ENCODE results near the gene ATP13A5.

ATP13A5 gene

GRCh38 chr3:193269343-193270028 lies 109.1 kb downstream of the ATP13A5 start:
- no peak for DNase-seq

- no peak for DNase-seq
Measured at GRCh38 chr3:193262707-193263106, 115.8 kb downstream of the ATP13A5 start.

GRCh38 chr3:193261970-193262369 lies 116.6 kb downstream of the ATP13A5 start:
- no peak for DNase-seq

GRCh38 chr3:193253986-193254660 lies 124.4 kb downstream of the ATP13A5 start:
- no peak for DNase-seq

- no peak for DNase-seq
Measured at GRCh38 chr3:193250492-193250891, 128.1 kb downstream of the ATP13A5 start.

GRCh38 chr3:193248848-193249468 lies 129.6 kb downstream of the ATP13A5 start:
- DNase-seq, result no peak

- no peak for DNase-seq
Measured at GRCh38 chr3:193243571-193243970, 135.0 kb downstream of the ATP13A5 start.

GRCh38 chr3:193241716-193242115 lies 136.8 kb downstream of the ATP13A5 start:
- no peak for DNase-seq

GRCh38 chr3:193240850-193241706 lies 137.5 kb downstream of the ATP13A5 start, which contains the start of gene PLAAT1:
TSS of gene PLAAT1 (plus strand) at chr3:193241222. CDS start at chr3:193255651, 14,429 bp downstream.
- DNase-seq, result peak; percentile 63

GRCh38 chr3:193240436-193240849 lies 138.1 kb downstream of the ATP13A5 start:
- no peak for DNase-seq

- DNase-seq, result no peak
Measured at GRCh38 chr3:193237030-193237429, 141.5 kb downstream of the ATP13A5 start.

GRCh38 chr3:193236599-193236998 lies 142.0 kb downstream of the ATP13A5 start:
- DNase-seq, result no peak

- DNase-seq, result no peak
Measured at GRCh38 chr3:193231201-193231600, 147.4 kb downstream of the ATP13A5 start.

- no peak for DNase-seq
Measured at GRCh38 chr3:193230610-193231009, 147.9 kb downstream of the ATP13A5 start.

- no peak for DNase-seq
Measured at GRCh38 chr3:193229851-193230420, 148.6 kb downstream of the ATP13A5 start.

- no peak for DNase-seq
Measured at GRCh38 chr3:193228206-193228605, 150.3 kb downstream of the ATP13A5 start.

- DNase-seq, result no peak
Measured at GRCh38 chr3:193225302-193226125, 153.0 kb downstream of the ATP13A5 start.

All from DMS153 (cell line).